Dermis blood vessel endothelial cell (primary cell): Measurements from ENCODE around the gene EFNA3. TPM values are rescaled to one million over a fixed set of nuclear protein-coding genes. Genes with fewer than 3 reads are reported as not detected.
A peak's percentile ranks its signal among the peaks of the same experiment; 100 is the strongest.
"Not testable (repeated sequence)": the region's sequence is repeated elsewhere in the genome, so short reads cannot be mapped to it uniquely, and the experiment has no call there.

Experiments used
- DNase-seq: peaks from one replicate; pipeline ENCODE4 v3.0.0; 2010
- total RNA-seq: library from RNA; depleted of rRNA; stranded (reverse); fragments of >200 nt; gene quantifications from 2 replicates; pipeline ENCODE4 v1.2.3, GENCODE V29; 2014

Gene EFNA3
- total RNA-seq, 1 donor from 2014 or later: 2.2 TPM

GRCh38 chr1:155110826-155111225, 32.2 kb downstream of the EFNA3 start:
- DNase-seq: no peak

GRCh38 chr1:155113450-155113980, 34.9 kb downstream of the EFNA3 start:
- no peak for DNase-seq

GRCh38 chr1:155116113-155116764, 37.6 kb downstream of the EFNA3 start:
- no peak for DNase-seq

GRCh38 chr1:155117610-155118009, 39.0 kb downstream of the EFNA3 start:
- no peak for DNase-seq

- DNase-seq: not testable (repeated sequence)
These were observed 39.5 kb downstream of the EFNA3 start for GRCh38 chr1:155118090-155118489.

GRCh38 chr1:155120253-155120652, 41.6 kb downstream of the EFNA3 start:
- no peak for DNase-seq

- no peak for DNase-seq
These were observed 42.6 kb downstream of the EFNA3 start for GRCh38 chr1:155121249-155121648.

- no peak for DNase-seq
These were observed 43.7 kb downstream of the EFNA3 start for GRCh38 chr1:155122308-155122707.

- peak; percentile 81 for DNase-seq
These were observed 45.2 kb downstream of the EFNA3 start for GRCh38 chr1:155123801-155124200.

GRCh38 chr1:155124503-155125463, 46.1 kb downstream of the EFNA3 start:
- DNase-seq: peak; percentile 88

- peak; percentile 32 for DNase-seq
These were observed 46.9 kb downstream of the EFNA3 start for GRCh38 chr1:155125511-155125945.

- DNase-seq: peak; percentile 70
These were observed 47.4 kb downstream of the EFNA3 start for GRCh38 chr1:155125946-155126555.

- peak; percentile 76 for DNase-seq
These were observed 48.0 kb downstream of the EFNA3 start for GRCh38 chr1:155126556-155127104.

- peak; percentile 91 for DNase-seq
These were observed 48.7 kb downstream of the EFNA3 start, which contains the start of gene EFNA1 for GRCh38 chr1:155127105-155127966. Gene EFNA1 (plus strand): TSS chr1:155127876. CDS start chr1:155127978, 102 bp downstream.

GRCh38 chr1:155127967-155128754, 49.5 kb downstream of the EFNA3 start:
- peak; percentile 26 for DNase-seq

- peak; percentile 95 for DNase-seq
These were observed 50.3 kb downstream of the EFNA3 start for GRCh38 chr1:155128755-155129473.

- peak; percentile 15 for DNase-seq
These were observed 51.8 kb downstream of the EFNA3 start for GRCh38 chr1:155130272-155131006.

GRCh38 chr1:155131285-155131684, 52.6 kb downstream of the EFNA3 start:
- peak; percentile 11 for DNase-seq

GRCh38 chr1:155131856-155132255, 53.2 kb downstream of the EFNA3 start:
- DNase-seq: peak; percentile 25
